ENCODE measurements around the gene EFNA3. TPM values are rescaled to one million over a fixed set of nuclear protein-coding genes. Genes with fewer than 3 reads are reported as not detected.

The EFNA3 gene
- total RNA-seq, 1 experiment from 2014 or later, result 20.4 TPM

DNA sequence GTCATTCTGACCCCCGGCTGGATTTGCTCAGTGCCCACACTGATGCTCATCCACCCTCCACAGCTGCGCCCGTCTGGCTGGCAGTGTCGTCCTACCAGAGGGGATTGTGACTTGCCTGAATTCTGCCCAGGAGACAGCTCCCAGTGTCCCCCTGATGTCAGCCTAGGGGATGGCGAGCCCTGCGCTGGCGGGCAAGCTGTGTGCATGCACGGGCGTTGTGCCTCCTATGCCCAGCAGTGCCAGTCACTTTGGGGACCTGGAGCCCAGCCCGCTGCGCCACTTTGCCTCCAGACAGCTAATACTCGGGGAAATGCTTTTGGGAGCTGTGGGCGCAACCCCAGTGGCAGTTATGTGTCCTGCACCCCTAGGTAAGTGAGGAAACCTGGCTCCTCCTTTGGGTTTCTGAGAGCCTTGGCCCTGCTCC lies 20.8 kb upstream of the EFNA3 start:
- Histone ChIP-seq H3K27ac (ENCODE audit: low read depth, low read length) (no peak overlapping the region), H3K4me1 (ENCODE audit: control insufficient read depth in 1 of 2, insufficient read depth in 2 of 2, low read length in 2 of 2) (peaks cover 12 to 24% of the 10 kb centered on the region in 2 experiments), H3K9me3 (ENCODE audit: control insufficient read depth in 1 of 2, insufficient read depth in 1 of 2, low read depth in 1 of 2, low read length in 2 of 2) (no peaks in the 10 kb centered on the region), H4K20me1 (ENCODE audit: insufficient read depth) (no peaks in the 10 kb centered on the region), H3K4me2 (ENCODE audit: low read length) (no peak overlapping the region), H3K36me3 (ENCODE audit: control insufficient read depth in 1 of 2, insufficient read depth in 2 of 2, low read length in 2 of 2) (peaks cover 30 to 42% of the 10 kb centered on the region in 2 experiments), H3K79me2 (ENCODE audit: insufficient read depth, low read length) (peaks cover 23% of the 10 kb centered on the region; the same call in 1 of the 2 replicates), H3K9me2 (ENCODE audit: insufficient read depth) (no peaks in the 10 kb centered on the region), H3K27me3 (ENCODE audit: insufficient read depth, low read length) (no peaks in the 10 kb centered on the region), H3K4me3 (replicated peaks in 1 of 2; ENCODE audit: low read depth in 1 of 2, low read length in 2 of 2) (no peak overlapping the region), H2AFZ (ENCODE audit: low read depth, low read length, poor library complexity, severe bottlenecking) (no peak overlapping the region), H3K9ac (ENCODE audit: low read length) (no peak overlapping the region)
- ChIA-PET POLR2A (no interaction called here), RAD21 (ENCODE audit: low non-redundant PET in 1 of 2, low total read pairs in 2 of 2, uncharacterized antibody in 2 of 2, unreplicated experiment in 2 of 2) (no interaction called here), CTCF (interaction anchor here (1.0 to 1.3 kb wide), 2 partner anchors 27 to 65 kb away, joined by 4 read pairs; partner anchors contain the start of gene LENEP)
- no TSS peak for BruUV-seq (replicated peaks)
- ATAC-seq (peak; percentile 21; the same call in 1 of the 2 replicates), DNase-seq (ENCODE audit: low read depth, low spot score) (no peak)
- intact Hi-C loops (cut with micrococcal nuclease), result no loop called here
- TF ChIP-seq, protein P1, sequence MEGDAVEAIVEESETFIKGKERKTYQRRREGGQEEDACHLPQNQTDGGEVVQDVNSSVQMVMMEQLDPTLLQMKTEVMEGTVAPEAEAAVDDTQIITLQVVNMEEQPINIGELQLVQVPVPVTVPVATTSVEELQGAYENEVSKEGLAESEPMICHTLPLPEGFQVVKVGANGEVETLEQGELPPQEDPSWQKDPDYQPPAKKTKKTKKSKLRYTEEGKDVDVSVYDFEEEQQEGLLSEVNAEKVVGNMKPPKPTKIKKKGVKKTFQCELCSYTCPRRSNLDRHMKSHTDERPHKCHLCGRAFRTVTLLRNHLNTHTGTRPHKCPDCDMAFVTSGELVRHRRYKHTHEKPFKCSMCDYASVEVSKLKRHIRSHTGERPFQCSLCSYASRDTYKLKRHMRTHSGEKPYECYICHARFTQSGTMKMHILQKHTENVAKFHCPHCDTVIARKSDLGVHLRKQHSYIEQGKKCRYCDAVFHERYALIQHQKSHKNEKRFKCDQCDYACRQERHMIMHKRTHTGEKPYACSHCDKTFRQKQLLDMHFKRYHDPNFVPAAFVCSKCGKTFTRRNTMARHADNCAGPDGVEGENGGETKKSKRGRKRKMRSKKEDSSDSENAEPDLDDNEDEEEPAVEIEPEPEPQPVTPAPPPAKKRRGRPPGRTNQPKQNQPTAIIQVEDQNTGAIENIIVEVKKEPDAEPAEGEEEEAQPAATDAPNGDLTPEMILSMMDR (IDR thresholded peaks at IDR 0.05 in 2 of 3, conservative IDR thresholded peaks at IDR 0.05 in 1 of 3; ENCODE audit: borderline replicate concordance in 1 of 3, insufficient read depth in 1 of 3, low read depth in 2 of 3, low read length in 2 of 3), result peak in 2 of 3 experiments; percentile 39 to 55; a peak in 4 of 6 replicates
- no peak for TF ChIP-seq CEBPB (IDR thresholded peaks at IDR 0.05; ENCODE audit: low read depth)

DNA sequence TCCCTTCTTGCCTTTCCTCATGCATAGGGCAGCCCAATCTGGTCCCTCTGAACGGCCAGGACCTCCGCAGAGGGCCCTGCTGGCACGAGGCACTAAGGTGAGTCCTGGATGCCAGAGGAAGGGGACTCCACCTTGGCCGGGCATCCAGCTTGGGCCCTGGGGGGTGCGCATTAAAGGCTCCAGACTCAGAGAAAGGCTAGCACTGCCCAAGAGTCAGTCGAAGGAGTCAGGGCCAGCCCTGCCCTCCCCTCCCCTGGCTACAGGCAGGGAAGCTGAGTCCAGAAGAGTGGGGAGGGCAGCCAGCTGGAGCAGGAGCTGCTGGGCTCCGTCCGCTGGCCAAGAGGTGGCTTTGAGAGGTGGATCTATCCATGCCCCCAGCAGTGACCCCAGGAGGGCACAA lies 17.9 kb upstream of the EFNA3 start:
- Histone ChIP-seq H3K4me2 (ENCODE audit: low read length) (no peak overlapping the region), H3K79me2 (ENCODE audit: insufficient read depth, low read length) (peaks cover 7% of the 10 kb centered on the region; the same call in 1 of the 2 replicates), H4K20me1 (ENCODE audit: insufficient read depth) (no peaks in the 10 kb centered on the region), H3K9me2 (ENCODE audit: insufficient read depth) (no peaks in the 10 kb centered on the region), H3K36me3 (ENCODE audit: control insufficient read depth in 1 of 2, insufficient read depth in 2 of 2, low read length in 2 of 2) (peaks cover 17 to 32% of the 10 kb centered on the region in 2 experiments), H3K4me3 (replicated peaks in 1 of 2; ENCODE audit: low read depth in 1 of 2, low read length in 2 of 2) (no peak overlapping the region), H2AFZ (ENCODE audit: low read depth, low read length, poor library complexity, severe bottlenecking) (no peak overlapping the region), H3K4me1 (ENCODE audit: control insufficient read depth in 1 of 2, insufficient read depth in 2 of 2, low read length in 2 of 2) (peaks cover 21 to 35% of the 10 kb centered on the region in 2 experiments), H3K27ac (ENCODE audit: low read depth, low read length) (no peak overlapping the region; the same call in 1 of the 2 replicates), H3K9ac (ENCODE audit: low read length) (no peak overlapping the region), H3K9me3 (ENCODE audit: control insufficient read depth in 1 of 2, insufficient read depth in 1 of 2, low read depth in 1 of 2, low read length in 2 of 2) (no peaks in the 10 kb centered on the region), H3K27me3 (ENCODE audit: insufficient read depth, low read length) (no peaks in the 10 kb centered on the region)
- TF ChIP-seq POLR2A (IDR thresholded peaks at IDR 0.05; ENCODE audit: borderline replicate concordance, extremely low read depth, insufficient read depth, insufficient read length), result no peak
- TF ChIP-seq, protein P2, sequence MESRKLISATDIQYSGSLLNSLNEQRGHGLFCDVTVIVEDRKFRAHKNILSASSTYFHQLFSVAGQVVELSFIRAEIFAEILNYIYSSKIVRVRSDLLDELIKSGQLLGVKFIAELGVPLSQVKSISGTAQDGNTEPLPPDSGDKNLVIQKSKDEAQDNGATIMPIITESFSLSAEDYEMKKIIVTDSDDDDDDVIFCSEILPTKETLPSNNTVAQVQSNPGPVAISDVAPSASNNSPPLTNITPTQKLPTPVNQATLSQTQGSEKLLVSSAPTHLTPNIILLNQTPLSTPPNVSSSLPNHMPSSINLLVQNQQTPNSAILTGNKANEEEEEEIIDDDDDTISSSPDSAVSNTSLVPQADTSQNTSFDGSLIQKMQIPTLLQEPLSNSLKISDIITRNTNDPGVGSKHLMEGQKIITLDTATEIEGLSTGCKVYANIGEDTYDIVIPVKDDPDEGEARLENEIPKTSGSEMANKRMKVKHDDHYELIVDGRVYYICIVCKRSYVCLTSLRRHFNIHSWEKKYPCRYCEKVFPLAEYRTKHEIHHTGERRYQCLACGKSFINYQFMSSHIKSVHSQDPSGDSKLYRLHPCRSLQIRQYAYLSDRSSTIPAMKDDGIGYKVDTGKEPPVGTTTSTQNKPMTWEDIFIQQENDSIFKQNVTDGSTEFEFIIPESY (IDR thresholded peaks at IDR 0.05; ENCODE audit: extremely low read depth, insufficient replicate concordance, low read length), result no peak
- TF ChIP-seq POLR2AphosphoS5 (IDR thresholded peaks at IDR 0.05; ENCODE audit: low read depth, low read length), result no peak
- no peak for TF ChIP-seq SIN3A (IDR thresholded peaks at IDR 0.05; ENCODE audit: low read depth)
- TF ChIP-seq, protein P1 (IDR thresholded peaks at IDR 0.05 in 2 of 3, conservative IDR thresholded peaks at IDR 0.05 in 1 of 3; ENCODE audit: borderline replicate concordance in 1 of 3, insufficient read depth in 1 of 3, low read depth in 2 of 3, low read length in 2 of 3), result no peak
- POLR2A ChIA-PET, result interaction anchor here (1.4 kb wide), 1 partner anchor 15 kb away, joined by 5 read pairs; no protein-coding TSS in a partner anchor
- CTCF ChIA-PET, result interaction anchor here (1.0 to 2.1 kb wide), 8 partner anchors 8 to 123 kb away, joined by 3 to 21 read pairs (median 6); partner anchors contain the start of genes ADAM15 and PBXIP1
- intact Hi-C loops (cut with micrococcal nuclease), result loop anchor here (1.0 to 5.0 kb wide), 4 partner anchors 88 to 503 kb away; partner anchors contain the start of genes CKS1B, SHC1 and UBE2Q1
- no peak for DNase-seq (ENCODE audit: low read depth, low spot score)
- no TSS peak for BruUV-seq (replicated peaks)
- no peak for ATAC-seq
- RAD21 ChIA-PET (ENCODE audit: low non-redundant PET in 1 of 2, low total read pairs in 2 of 2, uncharacterized antibody in 2 of 2, unreplicated experiment in 2 of 2), result no interaction called here

Measured in HCT116 (cell line).